HL-60 (cell line): Measurements from ENCODE around the gene ZG16B.

Experiments
- DNase-seq, 2 experiments: peaks; one replicate each; pipeline ENCODE4 v3.0.0-alpha.2; 2010 to 2020; ENCODE audit warnings: low read depth in 1 of 2, low spot score in 1 of 2
- H3K27ac ChIP-seq: fragments of 250-450 bp; sonication (Bioruptor Pico); replicated peaks from 2 replicates; pipeline ENCODE4 v1.5.1; 2020; ENCODE audit warnings: mild to moderate bottlenecking, moderate library complexity
- H3K27me3 ChIP-seq: fragments of 250-450 bp; sonication (Bioruptor Pico); 2 replicates; pipeline ENCODE4 v1.5.1; 2021; ENCODE audit warnings: mild to moderate bottlenecking, moderate library complexity; ENCODE audit not compliant: insufficient read depth, poor library complexity, severe bottlenecking
- H3K4me3 ChIP-seq: replicated peaks from 2 replicates; pipeline ENCODE4 v1.5.1; 2011; ENCODE audit warnings: mild to moderate bottlenecking, control low read depth, low read length; ENCODE audit not compliant: insufficient read depth
- GABPA ChIP-seq: IDR thresholded peaks from 2 replicates; pipeline ENCODE4 v1.6.1; 2012; ENCODE audit warnings: low read depth
- POLR2AphosphoS5 ChIP-seq: IDR thresholded peaks from 2 replicates; pipeline ENCODE4 v1.6.1; 2012; ENCODE audit warnings: low read depth
- SPI1 ChIP-seq: IDR thresholded peaks from 2 replicates; pipeline ENCODE4 v1.6.1; 2012; ENCODE audit warnings: low read depth, mild to moderate bottlenecking, borderline replicate concordance
- TF ChIP-seq, protein P1 (sequence below): IDR thresholded peaks from one replicate; pipeline ENCODE4 v1.5.1; 2011; ENCODE audit warnings: low read length, control low read depth, inconsistent platforms; ENCODE audit not compliant: insufficient read depth
- TF ChIP-seq, protein P2 (sequence below): IDR thresholded peaks from 2 replicates; pipeline ENCODE4 v1.6.1; 2012; ENCODE audit warnings: low read depth; ENCODE audit not compliant: insufficient replicate concordance

ZG16B gene

DNA sequence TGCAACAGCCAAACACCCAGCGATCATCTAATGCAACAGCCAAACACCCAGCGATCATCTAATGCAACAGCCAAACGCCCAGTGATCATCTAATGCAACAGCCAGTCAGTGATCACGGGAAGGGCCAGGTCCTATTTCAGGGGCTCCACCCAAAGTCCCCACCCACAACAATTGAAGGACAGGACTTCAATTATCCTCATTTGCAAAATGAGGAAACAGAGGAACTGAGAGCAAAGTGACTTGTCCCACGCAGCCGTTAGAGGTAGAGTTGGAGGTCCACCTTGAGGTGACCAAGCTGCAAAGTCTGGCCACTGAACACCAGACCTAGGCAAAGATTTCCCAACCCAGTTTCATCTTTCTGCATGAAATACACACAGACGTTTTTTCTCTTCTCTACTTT, 3.7 kb downstream of the ZG16B start:
- Histone ChIP-seq H3K27ac (no peak overlapping the region), H3K4me3 (no peak overlapping the region), H3K27me3 (no peaks in the 10 kb centered on the region)
- DNase-seq: no peak
- no peak for TF ChIP-seq POLR2AphosphoS5
- TF ChIP-seq, protein P1, sequence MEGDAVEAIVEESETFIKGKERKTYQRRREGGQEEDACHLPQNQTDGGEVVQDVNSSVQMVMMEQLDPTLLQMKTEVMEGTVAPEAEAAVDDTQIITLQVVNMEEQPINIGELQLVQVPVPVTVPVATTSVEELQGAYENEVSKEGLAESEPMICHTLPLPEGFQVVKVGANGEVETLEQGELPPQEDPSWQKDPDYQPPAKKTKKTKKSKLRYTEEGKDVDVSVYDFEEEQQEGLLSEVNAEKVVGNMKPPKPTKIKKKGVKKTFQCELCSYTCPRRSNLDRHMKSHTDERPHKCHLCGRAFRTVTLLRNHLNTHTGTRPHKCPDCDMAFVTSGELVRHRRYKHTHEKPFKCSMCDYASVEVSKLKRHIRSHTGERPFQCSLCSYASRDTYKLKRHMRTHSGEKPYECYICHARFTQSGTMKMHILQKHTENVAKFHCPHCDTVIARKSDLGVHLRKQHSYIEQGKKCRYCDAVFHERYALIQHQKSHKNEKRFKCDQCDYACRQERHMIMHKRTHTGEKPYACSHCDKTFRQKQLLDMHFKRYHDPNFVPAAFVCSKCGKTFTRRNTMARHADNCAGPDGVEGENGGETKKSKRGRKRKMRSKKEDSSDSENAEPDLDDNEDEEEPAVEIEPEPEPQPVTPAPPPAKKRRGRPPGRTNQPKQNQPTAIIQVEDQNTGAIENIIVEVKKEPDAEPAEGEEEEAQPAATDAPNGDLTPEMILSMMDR: no peak
- no peak for TF ChIP-seq GABPA
- TF ChIP-seq, protein P2, sequence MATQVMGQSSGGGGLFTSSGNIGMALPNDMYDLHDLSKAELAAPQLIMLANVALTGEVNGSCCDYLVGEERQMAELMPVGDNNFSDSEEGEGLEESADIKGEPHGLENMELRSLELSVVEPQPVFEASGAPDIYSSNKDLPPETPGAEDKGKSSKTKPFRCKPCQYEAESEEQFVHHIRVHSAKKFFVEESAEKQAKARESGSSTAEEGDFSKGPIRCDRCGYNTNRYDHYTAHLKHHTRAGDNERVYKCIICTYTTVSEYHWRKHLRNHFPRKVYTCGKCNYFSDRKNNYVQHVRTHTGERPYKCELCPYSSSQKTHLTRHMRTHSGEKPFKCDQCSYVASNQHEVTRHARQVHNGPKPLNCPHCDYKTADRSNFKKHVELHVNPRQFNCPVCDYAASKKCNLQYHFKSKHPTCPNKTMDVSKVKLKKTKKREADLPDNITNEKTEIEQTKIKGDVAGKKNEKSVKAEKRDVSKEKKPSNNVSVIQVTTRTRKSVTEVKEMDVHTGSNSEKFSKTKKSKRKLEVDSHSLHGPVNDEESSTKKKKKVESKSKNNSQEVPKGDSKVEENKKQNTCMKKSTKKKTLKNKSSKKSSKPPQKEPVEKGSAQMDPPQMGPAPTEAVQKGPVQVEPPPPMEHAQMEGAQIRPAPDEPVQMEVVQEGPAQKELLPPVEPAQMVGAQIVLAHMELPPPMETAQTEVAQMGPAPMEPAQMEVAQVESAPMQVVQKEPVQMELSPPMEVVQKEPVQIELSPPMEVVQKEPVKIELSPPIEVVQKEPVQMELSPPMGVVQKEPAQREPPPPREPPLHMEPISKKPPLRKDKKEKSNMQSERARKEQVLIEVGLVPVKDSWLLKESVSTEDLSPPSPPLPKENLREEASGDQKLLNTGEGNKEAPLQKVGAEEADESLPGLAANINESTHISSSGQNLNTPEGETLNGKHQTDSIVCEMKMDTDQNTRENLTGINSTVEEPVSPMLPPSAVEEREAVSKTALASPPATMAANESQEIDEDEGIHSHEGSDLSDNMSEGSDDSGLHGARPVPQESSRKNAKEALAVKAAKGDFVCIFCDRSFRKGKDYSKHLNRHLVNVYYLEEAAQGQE: no peak
- TF ChIP-seq SPI1: no peak

DNA sequence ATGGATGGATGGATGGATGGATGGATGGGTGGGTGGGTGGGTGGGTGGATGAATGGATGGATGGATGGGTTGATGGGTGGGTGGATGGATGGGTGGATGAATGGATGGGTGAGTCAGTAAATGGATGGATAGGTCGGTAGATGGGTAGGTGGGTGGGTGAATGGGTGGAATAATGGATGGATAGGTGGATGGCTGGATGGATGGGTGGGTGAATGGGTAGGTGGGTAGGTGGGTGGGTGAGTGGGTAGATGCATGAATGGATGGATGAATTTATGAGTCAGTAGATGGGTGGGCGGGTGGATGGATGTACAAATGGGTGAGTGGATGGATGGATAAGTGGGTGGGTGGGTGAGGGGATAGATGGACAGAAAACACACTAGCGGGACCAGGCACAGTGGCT, 4.9 kb downstream of the ZG16B start:
- H3K27ac ChIP-seq: no peak overlapping the region
- DNase-seq: no peak
- H3K27me3 ChIP-seq: no peaks in the 10 kb centered on the region
- TF ChIP-seq, protein P2: no peak
- TF ChIP-seq SPI1: no peak
- no peak for TF ChIP-seq GABPA
- H3K4me3 ChIP-seq: no peak overlapping the region

DNA sequence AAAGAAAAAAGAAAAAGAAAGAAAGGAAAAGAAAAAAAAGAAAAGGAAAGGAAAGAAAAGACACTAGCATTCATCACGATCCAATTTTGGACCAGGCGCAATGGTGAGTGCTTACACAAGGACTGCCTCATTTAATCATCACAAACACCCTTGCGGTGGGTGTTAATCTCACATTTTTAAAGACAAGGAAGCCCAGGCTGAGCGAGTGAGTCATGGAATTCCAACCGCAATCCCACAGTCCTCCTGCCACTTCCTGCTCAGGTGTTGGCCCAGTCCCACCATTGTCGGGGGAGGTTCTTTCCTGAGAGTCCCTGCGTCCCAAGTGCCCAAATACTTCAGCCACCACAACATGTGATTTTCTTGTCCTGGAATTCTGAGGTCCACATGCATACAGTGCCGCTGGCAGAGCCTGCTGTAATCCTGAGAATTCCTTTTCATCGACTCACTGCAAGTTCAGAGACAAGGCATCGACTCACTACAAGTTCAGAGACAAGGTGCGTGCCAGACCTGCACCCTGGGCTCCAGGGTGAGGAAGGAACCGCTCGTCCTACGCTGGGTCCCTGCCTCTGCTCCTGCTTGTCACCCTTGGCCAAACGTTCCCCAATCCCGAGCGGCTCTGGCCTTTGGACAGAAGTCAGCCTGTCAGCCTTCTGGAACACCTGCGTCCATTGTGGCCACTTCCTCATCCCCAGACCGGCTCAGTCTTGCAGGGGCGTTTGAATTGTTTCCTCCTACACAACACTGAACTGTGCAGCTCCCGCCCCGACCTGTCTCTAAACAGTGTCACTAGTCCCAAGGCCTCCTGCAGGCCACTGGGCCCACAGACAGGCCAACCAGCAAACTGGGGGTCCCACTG, 5.8 kb downstream of the ZG16B start:
- TF ChIP-seq SPI1: peak; percentile 79
- no peak for TF ChIP-seq GABPA
- H3K4me3 ChIP-seq: no peak overlapping the region
- H3K27me3 ChIP-seq: no peaks in the 10 kb centered on the region
- H3K27ac ChIP-seq: no peak overlapping the region
- DNase-seq: peak in 1 of 2 experiments; percentile 50

DNA sequence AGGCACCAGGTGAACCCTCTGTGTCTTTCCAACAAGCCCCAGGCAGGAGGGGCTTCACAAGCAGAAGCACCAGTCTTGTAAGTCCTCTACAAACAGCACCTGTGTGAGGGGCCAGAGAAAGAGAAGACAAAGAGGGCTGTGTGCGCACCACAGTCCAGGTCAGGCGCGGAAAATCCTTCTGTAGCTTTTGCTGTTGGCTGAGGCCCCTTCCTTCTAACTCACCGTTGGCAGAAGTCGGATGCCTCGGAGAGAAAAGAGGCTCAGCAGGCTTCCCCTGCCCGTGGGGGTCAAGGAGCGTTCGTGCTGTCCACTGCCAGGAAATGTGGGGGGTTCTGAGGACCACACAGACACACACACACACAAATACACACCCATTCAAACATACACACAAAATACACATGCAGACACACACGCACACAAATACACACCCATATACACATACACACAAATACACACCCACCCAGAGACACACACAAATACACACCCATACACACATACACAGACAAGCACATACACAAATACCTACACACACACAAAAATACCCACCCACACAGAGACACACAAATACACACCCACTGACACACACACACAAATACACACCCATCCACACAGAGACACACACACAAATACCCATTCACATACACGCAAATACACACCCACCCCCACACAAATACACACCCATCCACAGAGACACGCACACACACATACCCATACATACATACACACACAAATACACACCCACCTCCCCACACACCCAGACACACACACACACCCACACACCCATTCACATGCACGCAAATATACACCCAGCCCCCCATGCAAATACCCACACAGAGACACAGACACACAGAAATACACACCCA, 6.8 kb downstream of the ZG16B start:
- no peak for DNase-seq
- no peak overlapping the region for H3K4me3 ChIP-seq
- no peak overlapping the region for H3K27ac ChIP-seq
- TF ChIP-seq POLR2AphosphoS5 (no peak), GABPA (no peak), SPI1 (no peak)
- TF ChIP-seq, protein P2: no peak
- TF ChIP-seq, protein P1: no peak
- no peaks in the 10 kb centered on the region for H3K27me3 ChIP-seq
